ENCODE measurements around the gene SESTD1. TPM values are rescaled to one million over a fixed set of nuclear protein-coding genes. Genes with fewer than 3 reads are reported as not detected.

SESTD1 gene
- total and polyA plus RNA-seq, 8 donors: 36.0 to 76.9 (median 49.7) TPM

- Histone ChIP-seq H3K4me3 (no peak overlapping the region), H3K4me1 (no peaks in the 10 kb centered on the region), H3K36me3 (no peaks in the 10 kb centered on the region), H3K27ac (no peak overlapping the region), H3K9me3 (peaks cover 0 to 24% of the 10 kb centered on the region in 2 donors), H3K27me3 (no peaks in the 10 kb centered on the region)
- intact Hi-C loops (cut with DNase I): no loop called here
- no peak for ATAC-seq
- DNase-seq: no peak
- TF ChIP-seq, protein P1, sequence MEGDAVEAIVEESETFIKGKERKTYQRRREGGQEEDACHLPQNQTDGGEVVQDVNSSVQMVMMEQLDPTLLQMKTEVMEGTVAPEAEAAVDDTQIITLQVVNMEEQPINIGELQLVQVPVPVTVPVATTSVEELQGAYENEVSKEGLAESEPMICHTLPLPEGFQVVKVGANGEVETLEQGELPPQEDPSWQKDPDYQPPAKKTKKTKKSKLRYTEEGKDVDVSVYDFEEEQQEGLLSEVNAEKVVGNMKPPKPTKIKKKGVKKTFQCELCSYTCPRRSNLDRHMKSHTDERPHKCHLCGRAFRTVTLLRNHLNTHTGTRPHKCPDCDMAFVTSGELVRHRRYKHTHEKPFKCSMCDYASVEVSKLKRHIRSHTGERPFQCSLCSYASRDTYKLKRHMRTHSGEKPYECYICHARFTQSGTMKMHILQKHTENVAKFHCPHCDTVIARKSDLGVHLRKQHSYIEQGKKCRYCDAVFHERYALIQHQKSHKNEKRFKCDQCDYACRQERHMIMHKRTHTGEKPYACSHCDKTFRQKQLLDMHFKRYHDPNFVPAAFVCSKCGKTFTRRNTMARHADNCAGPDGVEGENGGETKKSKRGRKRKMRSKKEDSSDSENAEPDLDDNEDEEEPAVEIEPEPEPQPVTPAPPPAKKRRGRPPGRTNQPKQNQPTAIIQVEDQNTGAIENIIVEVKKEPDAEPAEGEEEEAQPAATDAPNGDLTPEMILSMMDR (IDR thresholded peaks at IDR 0.05): no peak
Observed at GRCh38 chr2:179081954-179082353, 182.7 kb downstream of the SESTD1 start.

- Histone ChIP-seq H3K27ac (no peak overlapping the region), H3K4me3 (no peak overlapping the region), H3K9me3 (peaks cover 0 to 5% of the 10 kb centered on the region in 2 donors), H3K36me3 (no peaks in the 10 kb centered on the region), H3K27me3 (no peaks in the 10 kb centered on the region), H3K4me1 (no peaks in the 10 kb centered on the region)
- intact Hi-C loops (cut with DNase I): no loop called here
- DNase-seq (no peak), ATAC-seq (no peak)
- TF ChIP-seq, protein P1 (IDR thresholded peaks at IDR 0.05): no peak
Observed at GRCh38 chr2:179072527-179072926, 192.1 kb downstream of the SESTD1 start.

GRCh38 chr2:179071810-179072355, 192.7 kb downstream of the SESTD1 start:
- ATAC-seq: no peak
- intact Hi-C loops (cut with DNase I): no loop called here
- DNase-seq: no peak
- H3K4me3 ChIP-seq: no peak overlapping the region
- H3K4me1 ChIP-seq: no peaks in the 10 kb centered on the region
- no peaks in the 10 kb centered on the region for H3K36me3 ChIP-seq
- no peaks in the 10 kb centered on the region for H3K27me3 ChIP-seq
- no peak overlapping the region for H3K27ac ChIP-seq
- H3K9me3 ChIP-seq: peaks cover 0 to 4% of the 10 kb centered on the region in 2 donors
- TF ChIP-seq, protein P1 (IDR thresholded peaks at IDR 0.05): no peak

DNA sequence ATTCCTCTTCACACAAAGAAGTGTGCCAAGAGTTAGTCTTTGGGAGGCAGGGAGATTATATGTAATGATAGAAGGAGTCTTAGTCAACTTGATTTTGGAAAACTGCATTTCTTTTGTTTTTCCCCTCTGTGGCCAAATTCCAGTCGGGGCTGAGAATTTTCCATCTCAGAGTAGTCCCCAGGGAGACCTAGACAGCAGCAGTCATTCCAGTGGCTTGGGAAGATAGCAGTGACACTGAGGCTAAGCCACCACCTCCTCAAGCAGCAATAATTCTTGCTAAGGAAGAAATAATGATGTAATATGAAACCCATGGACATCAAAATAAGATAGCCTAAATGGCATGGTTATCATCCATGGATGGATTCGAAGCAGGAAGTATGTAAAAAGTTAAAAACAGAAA, 193.7 kb downstream of the SESTD1 start:
- Histone ChIP-seq H3K4me1 (no peaks in the 10 kb centered on the region), H3K9me3 (peaks cover 0 to 4% of the 10 kb centered on the region in 2 donors), H3K27ac (no peak overlapping the region), H3K27me3 (no peaks in the 10 kb centered on the region), H3K4me3 (no peak overlapping the region), H3K36me3 (no peaks in the 10 kb centered on the region)
- intact Hi-C loops (cut with DNase I): no loop called here
- TF ChIP-seq, protein P1 (IDR thresholded peaks at IDR 0.05): no peak
- ATAC-seq (no peak), DNase-seq (no peak)

- H3K4me3 ChIP-seq: no peak overlapping the region
- H3K4me1 ChIP-seq: no peaks in the 10 kb centered on the region
- intact Hi-C loops (cut with DNase I): no loop called here
- ATAC-seq (no peak), DNase-seq (no peak)
- H3K27me3 ChIP-seq: no peaks in the 10 kb centered on the region
- TF ChIP-seq, protein P1 (IDR thresholded peaks at IDR 0.05): no peak
- H3K27ac ChIP-seq: no peak overlapping the region
- no peaks in the 10 kb centered on the region for H3K36me3 ChIP-seq
- peaks cover 0 to 4% of the 10 kb centered on the region in 2 donors for H3K9me3 ChIP-seq
Observed at GRCh38 chr2:179069685-179070084, 194.9 kb downstream of the SESTD1 start.
